ENCODE data around the gene LLCFC1.

Gene LLCFC1

DNA sequence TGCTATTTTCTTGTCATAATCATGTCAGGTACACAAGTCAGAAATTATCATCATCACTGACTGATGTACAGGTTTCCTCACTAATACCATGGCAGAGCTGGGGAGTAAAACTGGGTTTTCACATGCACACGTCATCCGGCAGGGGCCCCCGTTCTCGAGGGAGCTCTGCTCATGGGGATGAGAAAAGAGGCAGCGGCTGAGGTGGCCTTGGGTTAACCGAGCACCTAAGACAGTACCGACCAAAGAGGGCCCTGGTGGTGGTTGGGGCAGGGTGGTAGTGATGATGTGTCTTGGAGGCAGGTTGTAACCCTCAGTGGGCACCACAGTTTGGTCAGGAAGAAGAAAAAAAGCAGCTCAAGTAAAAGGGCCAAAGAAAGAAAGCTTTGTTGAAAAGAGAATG, 41.6 kb upstream of the LLCFC1 start:
- no peak overlapping the region for H3K4me2 ChIP-seq
- no peaks in the 10 kb centered on the region for H3K36me3 ChIP-seq
- TF ChIP-seq Cebpa-rat (IDR thresholded peaks at IDR 0.05): no peak
- H3K9me3 ChIP-seq: no peaks in the 10 kb centered on the region
- H3K4me1 ChIP-seq: no peaks in the 10 kb centered on the region
- H3K9ac ChIP-seq: no peak overlapping the region
- H3K27ac ChIP-seq: no peak overlapping the region
- H3K4me3 ChIP-seq: no peak overlapping the region
- H4K20me1 ChIP-seq: no peaks in the 10 kb centered on the region
- H3K27me3 ChIP-seq: no peaks in the 10 kb centered on the region

DNA sequence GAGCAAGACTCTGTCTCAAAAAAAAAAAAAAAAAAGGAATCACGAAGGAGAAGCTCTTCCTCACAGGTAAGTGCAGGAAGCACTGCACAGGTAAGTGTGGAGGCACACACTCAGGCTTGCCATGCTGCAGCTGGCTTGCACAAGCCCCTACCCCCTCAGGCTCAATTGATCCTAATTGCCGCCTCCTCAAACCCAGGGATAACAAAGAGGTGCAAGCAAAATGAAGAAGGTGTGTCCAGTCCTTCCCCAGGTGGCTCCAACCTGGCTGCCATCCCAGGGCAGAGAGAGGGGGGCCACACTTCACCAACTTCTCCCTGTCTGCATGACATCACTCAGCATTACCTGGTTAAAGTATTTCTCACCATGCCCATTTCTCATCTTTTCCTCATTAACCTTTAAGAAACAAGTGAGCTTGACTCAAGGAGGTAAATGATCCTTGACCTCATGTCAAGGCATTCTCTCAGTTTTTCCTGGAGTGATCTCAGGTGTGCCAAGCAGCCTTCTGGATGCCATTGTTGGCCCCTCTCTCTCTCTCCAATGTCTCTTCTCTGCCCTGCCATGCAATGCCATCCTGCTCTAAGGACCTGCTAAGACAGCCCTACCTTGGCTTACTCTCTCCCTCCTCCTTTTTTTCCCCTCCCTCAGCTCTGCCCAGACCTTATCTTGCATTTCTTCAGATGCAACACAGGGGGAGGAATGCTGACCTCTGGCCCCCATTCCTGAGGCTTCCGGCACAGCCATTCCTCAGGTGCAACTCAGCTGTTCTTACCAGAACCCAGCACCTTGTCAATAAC, 40.7 kb upstream of the LLCFC1 start:
- no peak overlapping the region for H3K9ac ChIP-seq
- H3K4me1 ChIP-seq: no peaks in the 10 kb centered on the region
- no peaks in the 10 kb centered on the region for H3K36me3 ChIP-seq
- H3K9me3 ChIP-seq: 0 out of 2 replicates have a peak, but pooled peaks cover under 1% of the 10 kb centered on the region
- no peak for TF ChIP-seq Cebpa-rat (IDR thresholded peaks at IDR 0.05)
- H3K4me2 ChIP-seq: no peak overlapping the region
- no peak overlapping the region for H3K4me3 ChIP-seq
- H3K27me3 ChIP-seq: no peaks in the 10 kb centered on the region
- no peaks in the 10 kb centered on the region for H4K20me1 ChIP-seq
- H3K27ac ChIP-seq: no peak overlapping the region

DNA sequence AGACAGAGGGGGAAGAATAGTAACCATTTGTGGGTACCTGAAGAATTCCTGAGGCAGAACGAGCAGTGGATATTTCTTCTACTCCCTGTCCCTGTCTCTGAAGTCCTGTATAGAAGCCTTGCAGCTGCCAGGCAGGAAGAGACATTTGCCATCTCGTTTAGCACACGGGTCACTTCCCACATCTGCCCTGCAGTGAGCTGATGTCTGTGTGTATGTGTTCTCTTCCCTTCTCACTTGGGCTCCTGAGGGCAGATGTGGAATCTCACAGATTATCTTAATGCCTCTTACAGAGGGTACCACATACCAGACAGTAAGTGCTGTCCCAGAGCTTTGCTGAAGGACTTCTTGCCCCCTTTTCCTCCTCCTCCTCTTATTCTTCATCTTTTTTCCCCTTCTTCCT, 39.6 kb upstream of the LLCFC1 start:
- H3K36me3 ChIP-seq: no peaks in the 10 kb centered on the region
- H3K4me3 ChIP-seq: no peak overlapping the region

DNA sequence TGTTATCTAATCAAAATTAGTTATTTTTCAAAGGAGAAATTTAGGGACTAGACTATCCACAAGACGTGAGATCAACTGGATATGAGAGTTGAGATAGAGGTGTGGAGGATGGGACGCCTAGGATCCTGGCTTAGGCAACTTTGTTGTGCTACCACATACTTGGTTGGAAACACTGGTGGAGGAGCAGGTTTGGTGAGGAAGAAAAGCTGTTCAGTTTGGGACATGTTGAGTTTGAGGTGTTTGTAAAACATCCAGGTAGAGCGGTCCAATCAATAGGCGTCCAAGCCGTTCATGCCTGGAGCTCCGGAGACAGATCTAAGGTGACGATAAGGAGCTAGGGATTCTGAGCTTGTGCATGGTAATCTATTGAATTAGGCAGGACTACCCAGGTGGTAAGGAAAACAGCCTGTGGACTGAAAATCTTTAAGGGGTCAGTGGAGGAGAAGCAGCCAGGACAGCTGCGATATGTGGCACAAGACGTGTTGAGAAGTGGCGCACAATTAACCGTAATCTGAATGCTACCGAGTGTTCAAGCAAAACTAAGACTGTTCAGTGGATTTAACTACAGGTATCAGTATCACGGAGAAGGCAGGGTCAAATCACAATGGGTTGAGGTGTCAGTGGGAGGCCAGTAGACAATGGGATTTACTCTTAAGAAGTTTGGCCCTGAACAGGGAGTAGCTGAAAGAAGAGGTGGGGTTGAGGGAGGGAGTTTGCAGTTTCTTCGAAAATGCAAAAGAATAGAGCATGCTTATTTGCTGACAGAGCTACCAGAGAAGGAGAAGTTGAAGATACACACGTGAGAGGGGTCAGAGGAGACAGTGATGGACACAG, 37.6 kb upstream of the LLCFC1 start:
- H3K4me3 ChIP-seq: no peak overlapping the region
- no peaks in the 10 kb centered on the region for H4K20me1 ChIP-seq
- no peak for TF ChIP-seq Cebpa-rat (IDR thresholded peaks at IDR 0.05)
- H3K4me2 ChIP-seq: no peak overlapping the region
- no peaks in the 10 kb centered on the region for H3K27me3 ChIP-seq
- no peak overlapping the region for H3K9ac ChIP-seq
- peaks cover 30% of the 10 kb centered on the region for H3K9me3 ChIP-seq
- no peaks in the 10 kb centered on the region for H3K4me1 ChIP-seq
- H3K36me3 ChIP-seq: no peaks in the 10 kb centered on the region
- no peak overlapping the region for H3K27ac ChIP-seq

More for the DNA sequence above, 39.6 kb upstream of the LLCFC1 start:
- peaks cover 11% of the 10 kb centered on the region for H3K9me3 ChIP-seq
- no peak overlapping the region for H3K4me2 ChIP-seq
- H3K9ac ChIP-seq: no peak overlapping the region
- no peaks in the 10 kb centered on the region for H3K27me3 ChIP-seq
- no peak for TF ChIP-seq Cebpa-rat (IDR thresholded peaks at IDR 0.05)
- no peak overlapping the region for H3K27ac ChIP-seq
- H3K4me1 ChIP-seq: no peaks in the 10 kb centered on the region
- no peaks in the 10 kb centered on the region for H4K20me1 ChIP-seq

DNA sequence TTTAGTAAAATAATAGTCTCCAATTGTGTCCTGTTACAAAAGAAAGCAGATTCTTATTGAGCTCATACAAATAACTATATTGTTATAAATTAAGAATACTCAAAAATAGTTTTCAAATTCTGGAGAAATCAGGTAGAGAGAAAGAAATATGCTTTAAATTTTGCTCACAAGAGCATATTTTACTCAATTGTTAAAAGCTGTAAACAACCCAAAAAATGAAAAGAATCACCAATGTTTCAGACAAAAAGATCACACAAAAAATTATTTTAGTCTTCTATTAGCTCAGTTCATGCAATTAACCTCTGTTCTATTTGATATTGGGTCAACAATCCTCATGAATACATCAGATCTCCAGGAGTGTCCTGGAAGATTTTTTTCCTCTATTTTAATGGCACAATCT, 35.2 kb upstream of the LLCFC1 start:
- Histone ChIP-seq H3K36me3 (no peaks in the 10 kb centered on the region), H4K20me1 (no peaks in the 10 kb centered on the region), H3K27me3 (no peaks in the 10 kb centered on the region), H3K27ac (no peak overlapping the region), H3K4me3 (no peak overlapping the region), H3K9me3 (peaks cover 30% of the 10 kb centered on the region), H3K9ac (no peak overlapping the region), H3K4me2 (no peak overlapping the region), H3K4me1 (no peaks in the 10 kb centered on the region)
- TF ChIP-seq Cebpa-rat (IDR thresholded peaks at IDR 0.05): no peak

DNA sequence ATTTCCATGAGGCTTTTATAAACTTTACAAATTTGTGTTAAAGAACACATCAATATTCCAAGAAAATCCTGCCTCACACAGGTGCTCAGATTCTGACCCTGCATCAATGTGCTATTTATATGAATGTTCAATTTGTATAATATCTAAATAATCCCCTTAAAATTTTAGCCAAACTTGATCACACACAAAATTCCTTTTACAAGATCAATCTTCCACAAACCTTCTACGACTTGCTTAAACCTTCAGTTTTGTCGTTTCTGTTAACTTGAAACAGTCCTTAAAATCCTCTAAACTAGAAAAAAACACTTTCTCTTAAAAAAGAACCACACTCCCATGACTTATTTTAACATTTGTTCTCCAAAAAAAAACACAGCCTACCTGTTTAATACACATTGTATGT, 33.5 kb upstream of the LLCFC1 start:
- Histone ChIP-seq H3K4me1 (no peaks in the 10 kb centered on the region), H3K9me3 (peaks cover 30% of the 10 kb centered on the region), H3K27me3 (no peaks in the 10 kb centered on the region), H3K4me3 (no peak overlapping the region), H4K20me1 (no peaks in the 10 kb centered on the region), H3K27ac (no peak overlapping the region), H3K9ac (no peak overlapping the region), H3K4me2 (no peak overlapping the region), H3K36me3 (no peaks in the 10 kb centered on the region)
- TF ChIP-seq Cebpa-rat (IDR thresholded peaks at IDR 0.05): no peak

DNA sequence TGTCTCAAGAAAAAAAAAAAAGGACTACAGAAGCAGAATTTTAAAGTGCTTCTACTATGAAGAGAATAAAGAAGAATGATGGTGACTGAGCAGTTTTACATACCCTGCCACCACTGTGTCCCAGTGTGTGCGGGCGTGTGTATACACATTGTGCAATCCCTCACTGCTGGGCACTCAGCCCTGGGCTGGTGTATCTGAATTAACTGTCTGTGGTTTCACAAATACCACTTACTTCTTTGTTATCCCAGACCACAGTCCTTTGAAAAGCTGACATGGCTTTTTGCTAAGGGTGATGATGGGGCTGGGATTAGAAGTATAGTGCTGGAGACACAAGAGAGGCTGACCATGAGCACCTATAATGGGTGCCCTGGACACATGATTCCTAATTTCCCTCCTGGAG, 32.6 kb upstream of the LLCFC1 start:
- Histone ChIP-seq H3K9me3 (peaks cover 30% of the 10 kb centered on the region), H3K27ac (no peak overlapping the region), H3K4me1 (no peaks in the 10 kb centered on the region), H4K20me1 (no peaks in the 10 kb centered on the region), H3K4me3 (no peak overlapping the region), H3K36me3 (no peaks in the 10 kb centered on the region), H3K9ac (no peak overlapping the region), H3K27me3 (no peaks in the 10 kb centered on the region), H3K4me2 (no peak overlapping the region)
- no peak for TF ChIP-seq Cebpa-rat (IDR thresholded peaks at IDR 0.05)

DNA sequence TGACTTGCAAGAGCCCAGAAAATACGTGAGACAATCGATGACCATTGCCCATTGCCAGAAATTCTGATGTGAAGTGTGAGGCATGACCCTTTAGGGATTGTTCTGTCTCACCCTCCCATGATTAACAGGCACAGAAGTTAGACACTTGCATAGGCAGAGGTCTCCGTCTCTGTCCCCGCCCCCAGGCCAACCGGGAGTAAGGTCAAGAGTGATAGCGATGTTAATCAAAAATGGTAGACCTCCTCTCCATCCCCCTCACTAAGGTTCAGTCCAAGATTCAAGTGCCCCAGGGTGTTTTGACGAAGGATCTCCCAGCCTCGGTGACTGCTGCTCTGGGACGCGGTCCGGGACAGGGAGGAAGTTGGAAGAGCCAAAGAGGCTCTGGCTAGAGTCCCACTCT, 31.0 kb upstream of the LLCFC1 start:
- Histone ChIP-seq H3K27me3 (no peaks in the 10 kb centered on the region), H3K36me3 (no peaks in the 10 kb centered on the region), H3K27ac (no peak overlapping the region), H3K4me2 (no peak overlapping the region), H3K9ac (no peak overlapping the region), H3K9me3 (peaks cover 30% of the 10 kb centered on the region), H4K20me1 (no peaks in the 10 kb centered on the region), H3K4me1 (no peaks in the 10 kb centered on the region), H3K4me3 (no peak overlapping the region)
- TF ChIP-seq Cebpa-rat (IDR thresholded peaks at IDR 0.05): no peak

DNA sequence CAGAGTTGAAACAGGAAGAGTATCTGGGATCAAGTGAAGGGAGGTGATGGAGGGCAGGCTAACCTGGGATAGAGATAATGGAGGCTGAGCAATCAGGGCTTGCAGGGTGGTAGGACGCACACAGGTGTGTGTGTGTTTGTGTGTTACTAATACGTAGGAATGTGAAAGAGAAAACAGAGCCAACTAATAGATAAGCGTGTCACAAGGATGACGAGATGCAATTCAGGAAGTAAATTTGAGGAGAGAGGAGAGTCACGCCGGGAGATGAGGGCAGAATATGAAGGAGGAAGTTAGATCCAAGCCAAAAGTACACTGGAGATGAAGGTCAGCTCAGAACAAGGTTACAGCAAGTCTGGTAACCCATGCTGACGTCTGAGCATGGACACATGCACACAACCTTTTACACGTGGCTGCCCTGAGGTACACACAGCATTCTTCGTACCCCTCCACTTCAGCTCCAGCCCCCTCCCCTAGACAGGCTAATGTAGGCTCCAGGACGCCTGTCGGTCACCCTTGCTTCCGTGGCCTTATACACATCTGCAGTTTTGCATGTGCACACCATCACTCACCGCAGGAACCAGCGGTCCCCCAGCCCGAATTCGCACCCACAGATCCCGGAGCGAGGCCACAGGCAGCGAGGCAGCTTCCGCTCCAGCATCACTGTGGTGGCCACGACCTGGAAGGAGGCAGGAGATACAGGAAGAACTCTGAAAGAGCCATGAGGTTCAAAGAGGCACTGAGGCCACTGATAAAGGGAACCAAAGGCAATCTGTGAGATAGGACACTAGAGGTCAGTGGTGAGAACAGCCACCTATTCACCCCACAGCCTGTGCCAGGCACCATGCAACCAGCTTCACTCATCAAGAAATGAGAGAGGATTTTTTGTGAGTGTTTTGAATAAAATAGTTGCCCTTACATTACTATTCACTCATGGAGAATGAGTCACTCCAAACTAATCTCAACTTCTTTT, 30.1 kb upstream of the LLCFC1 start:
- Histone ChIP-seq H3K27me3 (no peaks in the 10 kb centered on the region), H3K4me1 (no peaks in the 10 kb centered on the region), H4K20me1 (no peaks in the 10 kb centered on the region), H3K36me3 (no peaks in the 10 kb centered on the region), H3K4me2 (no peak overlapping the region), H3K9me3 (peaks cover 24% of the 10 kb centered on the region), H3K4me3 (no peak overlapping the region), H3K27ac (no peak overlapping the region), H3K9ac (no peak overlapping the region)
- TF ChIP-seq Cebpa-rat (IDR thresholded peaks at IDR 0.05): no peak

All from BLaER1 (cell line).